ENCODE measurements around the gene GYS2. TPM values are rescaled to one million over a fixed set of nuclear protein-coding genes. Genes with fewer than 3 reads are reported as not detected.

Gene GYS2
- total and polyA plus RNA-seq, 11 donors: 0.04 to 0.35 TPM; not detected in 9

DNA sequence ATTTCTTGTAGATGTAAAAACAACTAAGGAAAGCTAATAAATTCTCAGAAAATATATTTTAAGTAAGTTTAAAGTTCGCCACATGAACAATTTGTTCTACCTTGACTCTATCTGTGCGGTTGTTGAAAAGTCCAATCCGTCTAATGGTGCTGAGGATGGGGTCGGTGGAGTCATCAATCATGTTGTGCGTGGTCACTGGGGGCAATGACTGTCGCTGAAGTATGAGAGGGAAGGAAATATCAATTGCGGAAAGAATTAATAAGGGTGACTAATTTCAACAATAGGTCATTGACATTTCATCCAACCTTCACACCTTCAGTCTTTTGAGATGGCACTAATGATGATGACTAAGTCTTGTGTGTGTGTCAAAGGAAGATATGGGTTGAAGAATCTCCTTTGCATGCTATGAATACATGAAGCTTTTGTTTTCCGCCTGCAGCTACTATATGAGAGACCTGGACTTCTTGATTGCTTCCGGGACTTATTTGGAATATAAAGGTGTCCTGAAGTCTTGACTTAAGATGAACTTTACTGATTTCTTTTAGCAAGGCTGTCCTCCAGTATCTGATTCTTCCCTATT is 46.5 kb downstream of the GYS2 start:
- WGBS, 4 donors: 82 to 92% (median 86%) methylated on average over 9 of the region's 9 CpGs
- intact Hi-C loops (cut with DNase I): no loop called here
- H3K27me3 ChIP-seq: no peaks in the 10 kb centered on the region

DNA sequence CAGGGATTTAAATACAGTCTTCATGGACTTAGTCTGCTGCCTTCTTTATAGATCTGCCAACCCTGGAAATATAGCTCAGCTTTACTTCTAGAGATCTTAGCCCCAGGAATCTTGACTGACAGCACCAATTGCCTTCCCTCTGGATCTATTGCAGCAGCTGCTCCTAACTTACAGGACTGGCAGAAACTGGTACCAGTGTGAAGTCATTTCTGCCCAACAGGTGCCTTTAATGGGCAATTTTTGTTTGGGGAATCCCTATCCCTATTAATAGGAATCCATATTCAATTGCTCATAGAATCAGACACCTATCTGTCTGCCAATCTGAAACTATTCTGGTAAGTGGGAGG is 51.3 kb downstream of the GYS2 start:
- no peaks in the 10 kb centered on the region for H3K9me3 ChIP-seq
- TF ChIP-seq, protein P1, sequence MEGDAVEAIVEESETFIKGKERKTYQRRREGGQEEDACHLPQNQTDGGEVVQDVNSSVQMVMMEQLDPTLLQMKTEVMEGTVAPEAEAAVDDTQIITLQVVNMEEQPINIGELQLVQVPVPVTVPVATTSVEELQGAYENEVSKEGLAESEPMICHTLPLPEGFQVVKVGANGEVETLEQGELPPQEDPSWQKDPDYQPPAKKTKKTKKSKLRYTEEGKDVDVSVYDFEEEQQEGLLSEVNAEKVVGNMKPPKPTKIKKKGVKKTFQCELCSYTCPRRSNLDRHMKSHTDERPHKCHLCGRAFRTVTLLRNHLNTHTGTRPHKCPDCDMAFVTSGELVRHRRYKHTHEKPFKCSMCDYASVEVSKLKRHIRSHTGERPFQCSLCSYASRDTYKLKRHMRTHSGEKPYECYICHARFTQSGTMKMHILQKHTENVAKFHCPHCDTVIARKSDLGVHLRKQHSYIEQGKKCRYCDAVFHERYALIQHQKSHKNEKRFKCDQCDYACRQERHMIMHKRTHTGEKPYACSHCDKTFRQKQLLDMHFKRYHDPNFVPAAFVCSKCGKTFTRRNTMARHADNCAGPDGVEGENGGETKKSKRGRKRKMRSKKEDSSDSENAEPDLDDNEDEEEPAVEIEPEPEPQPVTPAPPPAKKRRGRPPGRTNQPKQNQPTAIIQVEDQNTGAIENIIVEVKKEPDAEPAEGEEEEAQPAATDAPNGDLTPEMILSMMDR (IDR thresholded peaks at IDR 0.05): no peak
- TF ChIP-seq POLR2A (IDR thresholded peaks at IDR 0.05): no peak
- no peak for DNase-seq
- no peaks in the 10 kb centered on the region for H3K36me3 ChIP-seq
- no peak for ATAC-seq
- H3K4me3 ChIP-seq: no peak overlapping the region
- H3K4me1 ChIP-seq: peaks cover 0 to 17% (median 9%) of the 10 kb centered on the region in 12 donors
- no peaks in the 10 kb centered on the region for H3K27me3 ChIP-seq
- H3K27ac ChIP-seq: no peak overlapping the region
- intact Hi-C loops (cut with DNase I): no loop called here

More for the DNA sequence above, 46.5 kb downstream of the GYS2 start:
- Histone ChIP-seq H3K4me3 (no peak overlapping the region), H3K36me3 (no peaks in the 10 kb centered on the region), H3K4me1 (no peaks in the 10 kb centered on the region), H3K9me3 (no peaks in the 10 kb centered on the region), H3K27ac (no peak overlapping the region)
- ATAC-seq (no peak), DNase-seq (no peak)
- TF ChIP-seq, protein P1 (IDR thresholded peaks at IDR 0.05): no peak
- no peak for TF ChIP-seq POLR2A (IDR thresholded peaks at IDR 0.05)

DNA sequence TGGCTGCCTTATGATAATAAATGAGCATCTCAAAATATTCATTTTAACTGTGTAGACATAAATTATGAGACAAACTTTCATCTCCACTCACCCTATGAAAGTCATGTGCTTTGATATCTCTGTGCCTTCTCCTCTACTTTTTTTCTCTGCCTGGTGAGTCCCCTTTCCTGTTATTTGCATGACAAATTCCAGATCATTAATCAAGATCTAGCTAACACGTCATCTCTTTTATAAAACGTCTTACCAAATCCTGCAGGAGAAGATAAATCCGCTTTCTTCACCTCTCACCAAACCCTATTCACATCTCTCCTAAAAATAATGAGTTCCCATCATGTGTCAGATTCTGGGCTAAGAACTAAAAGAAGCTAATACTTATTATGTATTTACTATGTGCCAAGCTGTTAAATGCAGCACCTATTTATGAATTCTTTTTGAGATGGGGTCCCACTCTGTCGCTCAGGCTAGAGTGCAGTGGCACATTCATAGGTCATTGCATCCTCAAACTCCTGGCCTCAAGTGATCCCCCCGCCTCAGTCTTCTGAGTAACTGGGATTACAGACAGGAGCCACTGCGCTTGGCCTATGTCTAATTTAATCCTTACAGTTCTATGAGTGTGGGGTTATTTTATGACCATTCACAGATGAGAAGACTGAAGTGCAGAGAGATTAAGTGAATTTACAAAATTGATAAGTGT is 51.9 kb downstream of the GYS2 start:
- DNase-seq (no peak), ATAC-seq (no peak)
- TF ChIP-seq POLR2A (IDR thresholded peaks at IDR 0.05): no peak
- TF ChIP-seq, protein P1 (IDR thresholded peaks at IDR 0.05): no peak
- intact Hi-C loops (cut with DNase I): no loop called here
- no peaks in the 10 kb centered on the region for H3K9me3 ChIP-seq
- H3K27me3 ChIP-seq: no peaks in the 10 kb centered on the region
- 67 to 74% (median 68%) methylated on average over 6 of the region's 6 CpGs for WGBS, 4 donors
- H3K4me3 ChIP-seq: no peak overlapping the region
- peaks cover 0 to 17% (median 9%) of the 10 kb centered on the region in 12 donors for H3K4me1 ChIP-seq
- H3K27ac ChIP-seq: peak overlapping the region in 8 of 12 donors; percentile 50 to 81 (median 67)
- H3K36me3 ChIP-seq: no peaks in the 10 kb centered on the region

- intact Hi-C loops (cut with DNase I): no loop called here
- WGBS, 4 donors: 7 to 13% (median 10%) methylated on average over 4 of the region's 4 CpGs
- Histone ChIP-seq H3K4me1 (peaks cover 0 to 17% (median 9%) of the 10 kb centered on the region in 12 donors), H3K27me3 (no peaks in the 10 kb centered on the region), H3K4me3 (no peak overlapping the region), H3K36me3 (no peaks in the 10 kb centered on the region), H3K9me3 (no peaks in the 10 kb centered on the region), H3K27ac (peak overlapping the region; percentile 14 to 81 (median 62))
- no peak for TF ChIP-seq POLR2A (IDR thresholded peaks at IDR 0.05)
- TF ChIP-seq, protein P1 (IDR thresholded peaks at IDR 0.05): no peak
- ATAC-seq (peak; percentile 85 to 93 (median 86)), DNase-seq (peak in 3 of 5 donors; percentile 23 to 39 (median 32))
Measured at GRCh38 chr12:21551841-21552465, 52.7 kb downstream of the GYS2 start.
